ENCODE results near the gene SLC47A2. TPM values are rescaled to one million over a fixed set of nuclear protein-coding genes. Genes with fewer than 3 reads are reported as not detected.

SLC47A2 gene
- total and polyA plus RNA-seq, 2 donors (not counting 1 experiment from before 2014, with no cell fraction given), result not detected

GRCh38 chr17:19713462-19713861 is 2.9 kb downstream of the SLC47A2 start:
- Histone ChIP-seq H3K9ac (ENCODE audit: insufficient read depth, low read length) (no peak overlapping the region), H3K36me3 (ENCODE audit: control insufficient read depth, insufficient read depth, low read length) (no peaks in the 10 kb centered on the region), H3K4me2 (ENCODE audit: extremely low read depth, insufficient read depth, low read length) (no peak overlapping the region), H2AFZ (ENCODE audit: low read length) (no peak overlapping the region), H3K27ac (ENCODE audit: insufficient read depth, low read length) (no peak overlapping the region), H3K4me1 (ENCODE audit: control insufficient read depth, extremely low read depth, insufficient read depth, low read length) (no peaks in the 10 kb centered on the region), H3K79me2 (ENCODE audit: control insufficient read depth, insufficient read depth, low read length) (no peaks in the 10 kb centered on the region), H3K9me3 (ENCODE audit: control insufficient read depth, insufficient read depth, low read depth, low read length) (no peaks in the 10 kb centered on the region), H3K4me3 (replicated peaks in 1 of 4; ENCODE audit: control extremely low read depth in 1 of 4, insufficient read depth in 1 of 4, low read depth in 3 of 4, low read length in 4 of 4) (no peak overlapping the region), H3K27me3 (ENCODE audit: control insufficient read depth, insufficient read depth, low read length) (no peaks in the 10 kb centered on the region), H4K20me1 (ENCODE audit: control insufficient read depth, extremely low read depth, insufficient read depth, low read length) (no peaks in the 10 kb centered on the region)
- TF ChIP-seq EZH2 (IDR thresholded peaks at IDR 0.05; ENCODE audit: low read length, missing control alignments) (no peak), CTCF (conservative IDR thresholded peaks at IDR 0.05 in 1 of 2, IDR thresholded peaks at IDR 0.05 in 1 of 2; ENCODE audit: low read depth in 1 of 2, low read length in 2 of 2) (peak in 1 of 2 donors; percentile 19)
- DNase-seq (ENCODE audit: low read depth in 2 of 2), result no peak

GRCh38 chr17:19712436-19713004 is 3.9 kb downstream of the SLC47A2 start:
- H3K9ac ChIP-seq (ENCODE audit: insufficient read depth, low read length), result no peak overlapping the region
- DNase-seq (ENCODE audit: low read depth in 2 of 2), result no peak
- no peaks in the 10 kb centered on the region for H3K4me1 ChIP-seq (ENCODE audit: control insufficient read depth, extremely low read depth, insufficient read depth, low read length)
- no peaks in the 10 kb centered on the region for H3K9me3 ChIP-seq (ENCODE audit: control insufficient read depth, insufficient read depth, low read depth, low read length)
- no peaks in the 10 kb centered on the region for H3K36me3 ChIP-seq (ENCODE audit: control insufficient read depth, insufficient read depth, low read length)
- no peak overlapping the region for H3K27ac ChIP-seq (ENCODE audit: insufficient read depth, low read length)
- no peak overlapping the region for H3K4me2 ChIP-seq (ENCODE audit: extremely low read depth, insufficient read depth, low read length)
- no peaks in the 10 kb centered on the region for H4K20me1 ChIP-seq (ENCODE audit: control insufficient read depth, extremely low read depth, insufficient read depth, low read length)
- H3K27me3 ChIP-seq (ENCODE audit: control insufficient read depth, insufficient read depth, low read length), result no peaks in the 10 kb centered on the region
- H3K79me2 ChIP-seq (ENCODE audit: control insufficient read depth, insufficient read depth, low read length), result no peaks in the 10 kb centered on the region
- H2AFZ ChIP-seq (ENCODE audit: low read length), result no peak overlapping the region
- TF ChIP-seq CTCF (conservative IDR thresholded peaks at IDR 0.05 in 1 of 2, IDR thresholded peaks at IDR 0.05 in 1 of 2; ENCODE audit: low read depth in 1 of 2, low read length in 2 of 2), result no peak
- TF ChIP-seq EZH2 (IDR thresholded peaks at IDR 0.05; ENCODE audit: low read length, missing control alignments), result no peak
- no peak overlapping the region for H3K4me3 ChIP-seq (replicated peaks in 1 of 4; ENCODE audit: control extremely low read depth in 1 of 4, insufficient read depth in 1 of 4, low read depth in 3 of 4, low read length in 4 of 4)

GRCh38 chr17:19709841-19710240 is 6.5 kb downstream of the SLC47A2 start:
- H3K4me1 ChIP-seq (ENCODE audit: control insufficient read depth, extremely low read depth, insufficient read depth, low read length), result no peaks in the 10 kb centered on the region
- DNase-seq (ENCODE audit: low read depth in 2 of 2), result no peak
- no peaks in the 10 kb centered on the region for H3K36me3 ChIP-seq (ENCODE audit: control insufficient read depth, insufficient read depth, low read length)
- no peaks in the 10 kb centered on the region for H3K9me3 ChIP-seq (ENCODE audit: control insufficient read depth, insufficient read depth, low read depth, low read length)
- TF ChIP-seq CTCF (conservative IDR thresholded peaks at IDR 0.05 in 1 of 2, IDR thresholded peaks at IDR 0.05 in 1 of 2; ENCODE audit: low read depth in 1 of 2, low read length in 2 of 2), result no peak
- TF ChIP-seq EZH2 (IDR thresholded peaks at IDR 0.05; ENCODE audit: low read length, missing control alignments), result no peak
- no peak overlapping the region for H3K4me3 ChIP-seq (replicated peaks in 1 of 4; ENCODE audit: control extremely low read depth in 1 of 4, insufficient read depth in 1 of 4, low read depth in 3 of 4, low read length in 4 of 4)
- H3K79me2 ChIP-seq (ENCODE audit: control insufficient read depth, insufficient read depth, low read length), result no peaks in the 10 kb centered on the region
- H3K4me2 ChIP-seq (ENCODE audit: extremely low read depth, insufficient read depth, low read length), result no peak overlapping the region
- no peak overlapping the region for H3K9ac ChIP-seq (ENCODE audit: insufficient read depth, low read length)
- no peaks in the 10 kb centered on the region for H3K27me3 ChIP-seq (ENCODE audit: control insufficient read depth, insufficient read depth, low read length)
- H4K20me1 ChIP-seq (ENCODE audit: control insufficient read depth, extremely low read depth, insufficient read depth, low read length), result no peaks in the 10 kb centered on the region
- H3K27ac ChIP-seq (ENCODE audit: insufficient read depth, low read length), result no peak overlapping the region
- H2AFZ ChIP-seq (ENCODE audit: low read length), result no peak overlapping the region
